CD4-positive, alpha-beta T cell (primary cell): ENCODE measurements around the gene CRACR2A. TPM values are rescaled to one million over a fixed set of nuclear protein-coding genes. Genes with fewer than 3 reads are reported as not detected.

Experiments used
- ATAC-seq: fragments of 200-7000 bp; cut with Tn5 transposase; one replicate; pipeline ENCODE4 v1.10.0; 2022; ENCODE audit warnings: mild to moderate bottlenecking; ENCODE audit not compliant: poor library complexity
- CTCF ChIA-PET: fragments of 350-600 bp; sonication (Branson Sonifier 250); formaldehyde crosslinking; loops from one replicate; lab custom pipeline; 2021; ENCODE audit warnings: antibody characterized with exemption, inconsistent platforms; lab: Charles Lee
- POLR2A ChIA-PET: fragments of 350-600 bp; sonication (Branson Sonifier 250); formaldehyde crosslinking; loops from one replicate; lab custom pipeline; 2021; ENCODE audit warnings: antibody characterized with exemption, inconsistent platforms; lab: Charles Lee
- DNase-seq, 14 experiments: peaks; one replicate each; pipeline ENCODE4 v3.0.0-alpha.2; 2013 to 2020; ENCODE audit warnings: mixed read lengths in 2 of 14
- H3K27ac ChIP-seq, 2 donors: one replicate each; pipeline versions ENCODE4 v1.5.1 to v1.7.0; 2013; ENCODE audit warnings: low read length in 2 of 2, low read depth in 1 of 2, mild to moderate bottlenecking in 1 of 2
- H3K27me3 ChIP-seq, 2 experiments: 1 replicate in 1 of 2; 2 replicates in 1 of 2; pipeline versions ENCODE4 v1.6.1 to v1.7.0; 2013; ENCODE audit warnings: low read length in 2 of 2, control low read depth in 1 of 2, mild to moderate bottlenecking in 1 of 2, moderate library complexity in 1 of 2; ENCODE audit not compliant: insufficient read depth in 2 of 2, control insufficient read depth in 1 of 2
- H3K36me3 ChIP-seq: one replicate; pipeline ENCODE4 v1.6.1; 2013; ENCODE audit warnings: low read length, control low read depth; ENCODE audit not compliant: insufficient read depth
- H3K4me1 ChIP-seq: one replicate; pipeline ENCODE4 v1.6.1; 2013; ENCODE audit warnings: low read length, control low read depth; ENCODE audit not compliant: insufficient read depth
- H3K4me3 ChIP-seq: one replicate; pipeline ENCODE4 v1.5.1; 2013; ENCODE audit warnings: mild to moderate bottlenecking, low read length, moderate library complexity
- H3K9me3 ChIP-seq, 2 experiments: 1 replicate in 1 of 2; 2 replicates in 1 of 2; pipeline versions ENCODE4 v1.6.1 to v1.7.0; 2013; ENCODE audit warnings: low read length in 2 of 2, mild to moderate bottlenecking in 2 of 2, control low read depth in 1 of 2, moderate library complexity in 1 of 2; ENCODE audit not compliant: control insufficient read depth in 1 of 2, insufficient read depth in 1 of 2
- H3K27ac Mint-ChIP-seq: one replicate; pipeline ENCODE4 v1.8.0; 2020; ENCODE audit warnings: mixed read lengths
- H3K27me3 Mint-ChIP-seq: one replicate; pipeline ENCODE4 v1.8.0; 2021; ENCODE audit warnings: mixed read lengths
- H3K36me3 Mint-ChIP-seq: one replicate; pipeline ENCODE4 v1.8.0; 2021; ENCODE audit warnings: low read depth, mixed read lengths
- H3K4me1 Mint-ChIP-seq: one replicate; pipeline ENCODE4 v1.8.0; 2021; ENCODE audit warnings: low read depth, mixed read lengths
- H3K4me3 Mint-ChIP-seq: one replicate; pipeline ENCODE4 v1.8.0; 2020; ENCODE audit warnings: mild to moderate bottlenecking, mixed read lengths
- H3K9me3 Mint-ChIP-seq: one replicate; pipeline ENCODE4 v1.8.0; 2020; ENCODE audit warnings: mixed read lengths
- intact Hi-C, 2 experiments: fragments of 100-400 bp; cut with DNase I in 1 of 2; cut with micrococcal nuclease in 1 of 2; formaldehyde crosslinking; loops; one replicate each; pipeline versions ENCODE4 v1.15.1 to v1.9.0; 2023 to 2025; cut with DNase I, micrococcal nuclease
- total RNA-seq, 174 experiments: library from RNA in 2 of 174; stranded (reverse) in 2 of 174; gene quantifications; one replicate each; pipeline ENCODE4 v1.2.3 and lab custom pipeline; 2021 to 2026
- TF ChIP-seq, protein P1 (sequence below): fragments of 200-600 bp; IDR thresholded peaks from one replicate; pipeline ENCODE4 v1.8.0; 2022; ENCODE audit warnings: antibody characterized with exemption, mild to moderate bottlenecking

Gene CRACR2A
- total RNA-seq, 2 experiments from 2014 or later, result 23.5 to 27.5 TPM

DNA sequence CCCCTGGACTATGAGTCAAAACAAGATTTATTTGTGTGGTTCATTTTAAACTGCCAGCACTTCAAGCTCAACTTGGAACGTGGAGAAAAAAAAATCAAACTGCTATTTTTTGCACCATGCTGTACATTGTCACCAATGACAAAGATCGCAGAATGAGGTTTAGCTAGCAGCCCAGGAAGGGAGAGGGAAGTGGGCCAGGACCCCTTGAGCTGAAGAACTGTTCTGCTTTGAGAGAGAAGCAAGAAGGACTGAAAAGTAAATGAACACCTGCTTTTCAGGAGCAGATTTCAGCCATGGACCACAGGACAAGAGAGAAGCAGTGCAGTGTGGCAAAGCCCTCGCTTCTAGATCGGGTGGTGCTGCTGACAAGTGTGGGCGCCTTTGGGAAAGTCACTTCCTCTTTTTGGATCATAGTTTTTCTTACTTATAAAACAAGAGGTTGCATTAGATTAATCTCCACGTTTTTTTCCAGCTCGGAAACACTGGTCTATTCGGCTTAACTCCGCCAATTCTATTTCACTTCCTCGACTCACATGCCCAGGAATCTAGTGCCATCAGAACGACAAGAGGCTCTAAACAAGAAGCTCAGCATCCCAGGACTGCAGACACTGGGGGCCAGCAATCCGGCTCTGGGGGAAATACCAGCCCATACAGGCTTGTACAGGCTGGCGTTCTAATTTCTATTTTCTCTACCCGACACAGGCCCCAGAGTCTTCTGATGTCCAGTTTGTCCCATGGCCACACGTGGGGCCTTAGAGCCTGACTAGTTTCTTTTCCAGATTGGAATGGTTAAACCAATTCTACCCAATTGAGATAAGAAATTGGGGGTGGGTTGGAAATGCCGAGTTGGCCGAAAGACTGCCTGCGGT is 129.9 kb downstream of the CRACR2A start:
- Histone ChIP-seq H3K4me1 (no peaks in the 10 kb centered on the region), H3K36me3 (peaks cover 54% of the 10 kb centered on the region), H3K27me3 (no peaks in the 10 kb centered on the region), H3K9me3 (no peaks in the 10 kb centered on the region), H3K4me3 (no peak overlapping the region), H3K27ac (no peak overlapping the region)
- POLR2A ChIA-PET, result no interaction called here
- DNase-seq (no peak), ATAC-seq (no peak)
- Mint-ChIP-seq H3K36me3 (peaks cover 90% of the 10 kb centered on the region), H3K4me1 (no peaks in the 10 kb centered on the region), H3K4me3 (no peak overlapping the region), H3K9me3 (no peaks in the 10 kb centered on the region), H3K27me3 (no peaks in the 10 kb centered on the region), H3K27ac (no peak overlapping the region)
- CTCF ChIA-PET, result no interaction called here
- TF ChIP-seq, protein P1, sequence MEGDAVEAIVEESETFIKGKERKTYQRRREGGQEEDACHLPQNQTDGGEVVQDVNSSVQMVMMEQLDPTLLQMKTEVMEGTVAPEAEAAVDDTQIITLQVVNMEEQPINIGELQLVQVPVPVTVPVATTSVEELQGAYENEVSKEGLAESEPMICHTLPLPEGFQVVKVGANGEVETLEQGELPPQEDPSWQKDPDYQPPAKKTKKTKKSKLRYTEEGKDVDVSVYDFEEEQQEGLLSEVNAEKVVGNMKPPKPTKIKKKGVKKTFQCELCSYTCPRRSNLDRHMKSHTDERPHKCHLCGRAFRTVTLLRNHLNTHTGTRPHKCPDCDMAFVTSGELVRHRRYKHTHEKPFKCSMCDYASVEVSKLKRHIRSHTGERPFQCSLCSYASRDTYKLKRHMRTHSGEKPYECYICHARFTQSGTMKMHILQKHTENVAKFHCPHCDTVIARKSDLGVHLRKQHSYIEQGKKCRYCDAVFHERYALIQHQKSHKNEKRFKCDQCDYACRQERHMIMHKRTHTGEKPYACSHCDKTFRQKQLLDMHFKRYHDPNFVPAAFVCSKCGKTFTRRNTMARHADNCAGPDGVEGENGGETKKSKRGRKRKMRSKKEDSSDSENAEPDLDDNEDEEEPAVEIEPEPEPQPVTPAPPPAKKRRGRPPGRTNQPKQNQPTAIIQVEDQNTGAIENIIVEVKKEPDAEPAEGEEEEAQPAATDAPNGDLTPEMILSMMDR, result no peak
- intact Hi-C loops, result no loop called here

- ATAC-seq, result no peak
- CTCF ChIA-PET, result no interaction called here
- peaks cover 54% of the 10 kb centered on the region for H3K36me3 ChIP-seq
Observed at GRCh38 chr12:3622021-3622821, 130.7 kb downstream of the CRACR2A start.

GRCh38 chr12:3620856-3621255 is 132.1 kb downstream of the CRACR2A start:
- H3K4me3 Mint-ChIP-seq, result no peak overlapping the region
- no peak for ATAC-seq
- H3K4me3 ChIP-seq, result no peak overlapping the region
- DNase-seq, result no peak
- intact Hi-C loops, result no loop called here
- H3K4me1 Mint-ChIP-seq, result no peaks in the 10 kb centered on the region
- H3K27me3 Mint-ChIP-seq, result no peaks in the 10 kb centered on the region
- H3K36me3 ChIP-seq, result peaks cover 55% of the 10 kb centered on the region
- no peaks in the 10 kb centered on the region for H3K27me3 ChIP-seq
- no peaks in the 10 kb centered on the region for H3K9me3 Mint-ChIP-seq
- CTCF ChIA-PET, result no interaction called here
- H3K27ac Mint-ChIP-seq, result no peak overlapping the region
- no peak overlapping the region for H3K27ac ChIP-seq
- TF ChIP-seq, protein P1, result no peak
- H3K36me3 Mint-ChIP-seq, result peaks cover 91% of the 10 kb centered on the region
- H3K9me3 ChIP-seq, result no peaks in the 10 kb centered on the region
- POLR2A ChIA-PET, result no interaction called here
- no peaks in the 10 kb centered on the region for H3K4me1 ChIP-seq

More at GRCh38 chr12:3622021-3622821, 130.7 kb downstream of the CRACR2A start:
- Histone ChIP-seq H3K27me3 (no peaks in the 10 kb centered on the region), H3K4me1 (no peaks in the 10 kb centered on the region), H3K9me3 (no peaks in the 10 kb centered on the region), H3K4me3 (no peak overlapping the region), H3K27ac (no peak overlapping the region)
- H3K27me3 Mint-ChIP-seq, result no peaks in the 10 kb centered on the region
- H3K4me1 Mint-ChIP-seq, result no peaks in the 10 kb centered on the region
- DNase-seq, result no peak
- peaks cover 91% of the 10 kb centered on the region for H3K36me3 Mint-ChIP-seq
- TF ChIP-seq, protein P1, result no peak
- H3K9me3 Mint-ChIP-seq, result no peaks in the 10 kb centered on the region
- intact Hi-C loops, result no loop called here
- no peak overlapping the region for H3K4me3 Mint-ChIP-seq
- no peak overlapping the region for H3K27ac Mint-ChIP-seq
- POLR2A ChIA-PET, result no interaction called here
